HG03575 (cell line): Measurements from ENCODE around the gene COL4A4.
"Not testable (repeated sequence)": the region's sequence is repeated elsewhere in the genome, so short reads cannot be mapped to it uniquely, and the experiment has no call there.

Experiments used
- ATAC-seq: cut with Tn5 transposase; IDR thresholded peaks from one replicate; pipeline ENCODE4 v1.9.1; 2021; ENCODE audit not compliant: unreplicated experiment, insufficient number of reproducible peaks, low FRiP score; ENCODE audit errors: extremely low read depth

The COL4A4 gene

GRCh38 chr2:227163998-227164762 is at the start of gene COL4A4, which contains the start of gene COL4A3:
TSS of gene COL4A4 (minus strand) at chr2:227164205. CDS start at chr2:227147483, 16,722 bp downstream.
TSS of gene COL4A3 (plus strand) at chr2:227164624. CDS start at chr2:227164727, 103 bp downstream.
- no peak for ATAC-seq

GRCh38 chr2:227207573-227207972 is 43.6 kb upstream of the COL4A4 start:
- ATAC-seq, result no peak

- no peak for ATAC-seq
Observed at GRCh38 chr2:227206406-227206805, 42.4 kb upstream of the COL4A4 start.

GRCh38 chr2:227205701-227206100 is 41.7 kb upstream of the COL4A4 start:
- no peak for ATAC-seq

- no peak for ATAC-seq
Observed at GRCh38 chr2:227204452-227204851, 40.4 kb upstream of the COL4A4 start.

GRCh38 chr2:227201771-227202170 is 37.8 kb upstream of the COL4A4 start:
- no peak for ATAC-seq

- no peak for ATAC-seq
Observed at GRCh38 chr2:227198866-227199265, 34.9 kb upstream of the COL4A4 start.

- no peak for ATAC-seq
Observed at GRCh38 chr2:227194219-227194618, 30.2 kb upstream of the COL4A4 start.

GRCh38 chr2:227192491-227192890 is 28.5 kb upstream of the COL4A4 start:
- ATAC-seq, result no peak

GRCh38 chr2:227191367-227191766 is 27.4 kb upstream of the COL4A4 start:
- ATAC-seq, result no peak

GRCh38 chr2:227188292-227188691 is 24.3 kb upstream of the COL4A4 start:
- ATAC-seq, result peak; percentile 63

GRCh38 chr2:227186751-227187150 is 22.7 kb upstream of the COL4A4 start:
- no peak for ATAC-seq

- ATAC-seq, result no peak
Observed at GRCh38 chr2:227185615-227186232, 21.7 kb upstream of the COL4A4 start.

- no peak for ATAC-seq
Observed at GRCh38 chr2:227183657-227184367, 19.8 kb upstream of the COL4A4 start.

GRCh38 chr2:227182765-227183164 is 18.8 kb upstream of the COL4A4 start:
- no peak for ATAC-seq

GRCh38 chr2:227180770-227181169 is 16.8 kb upstream of the COL4A4 start:
- ATAC-seq, result no peak

- no peak for ATAC-seq
Observed at GRCh38 chr2:227179988-227180685, 16.1 kb upstream of the COL4A4 start.

GRCh38 chr2:227177592-227178336 is 13.8 kb upstream of the COL4A4 start:
- ATAC-seq, result no peak

- ATAC-seq, result not testable (repeated sequence)
Observed at GRCh38 chr2:227171779-227172178, 7.8 kb upstream of the COL4A4 start.
